ENCODE measurements around the gene LRRC28.

GRCh38 chr15:99440029-99440428 lies 188.7 kb downstream of the LRRC28 start:
- TF ChIP-seq EP300 (IDR thresholded peaks at IDR 0.05), result no peak
- TF ChIP-seq POLR2AphosphoS5 (IDR thresholded peaks at IDR 0.05), result no peak

Data from upper lobe of left lung (tissue), 4 donors.